ENCODE measurements around the gene ATP6AP1. TPM values are rescaled to one million over a fixed set of nuclear protein-coding genes. Genes with fewer than 3 reads are reported as not detected.

ATP6AP1 gene
- total and polyA plus RNA-seq, 2 of the 13 experiments (the other 11 are each of a cell fraction or from before 2014, with no cell fraction given) = 56.7 to 110 TPM

DNA sequence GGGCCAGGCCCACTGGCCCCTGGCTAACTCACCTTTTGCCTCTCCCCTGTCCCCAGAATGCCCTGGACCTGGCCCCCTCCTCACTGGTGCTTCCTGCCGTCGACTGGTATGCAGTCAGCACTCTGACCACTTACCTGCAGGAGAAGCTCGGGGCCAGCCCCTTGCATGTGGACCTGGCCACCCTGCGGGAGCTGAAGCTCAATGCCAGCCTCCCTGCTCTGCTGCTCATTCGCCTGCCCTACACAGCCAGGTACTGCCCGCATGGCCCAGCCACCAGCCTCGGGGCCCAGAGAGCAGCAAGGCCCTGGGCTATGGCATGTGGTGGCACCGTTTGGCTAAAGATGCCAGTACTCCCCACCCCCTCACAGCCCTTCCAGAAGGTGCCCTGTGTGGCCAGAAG, 3.7 kb downstream of the ATP6AP1 start (continued):
- TF ChIP-seq, protein P1, sequence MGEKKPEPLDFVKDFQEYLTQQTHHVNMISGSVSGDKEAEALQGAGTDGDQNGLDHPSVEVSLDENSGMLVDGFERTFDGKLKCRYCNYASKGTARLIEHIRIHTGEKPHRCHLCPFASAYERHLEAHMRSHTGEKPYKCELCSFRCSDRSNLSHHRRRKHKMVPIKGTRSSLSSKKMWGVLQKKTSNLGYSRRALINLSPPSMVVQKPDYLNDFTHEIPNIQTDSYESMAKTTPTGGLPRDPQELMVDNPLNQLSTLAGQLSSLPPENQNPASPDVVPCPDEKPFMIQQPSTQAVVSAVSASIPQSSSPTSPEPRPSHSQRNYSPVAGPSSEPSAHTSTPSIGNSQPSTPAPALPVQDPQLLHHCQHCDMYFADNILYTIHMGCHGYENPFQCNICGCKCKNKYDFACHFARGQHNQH (CRISPR knock-in tag; IDR thresholded peaks at IDR 0.05) = no peak
- TF ChIP-seq ZNF816 (CRISPR knock-in tag; IDR thresholded peaks at IDR 0.05; ENCODE audit: borderline replicate concordance) (no peak), NR3C1 (CRISPR knock-in tag; IDR thresholded peaks at IDR 0.05) (no peak), ZNF136 (CRISPR knock-in tag; IDR thresholded peaks at IDR 0.05; ENCODE audit: low read depth) (no peak), ZNF598 (CRISPR knock-in tag; IDR thresholded peaks at IDR 0.05; ENCODE audit: borderline replicate concordance) (no peak)
- TF ChIP-seq, protein P2, sequence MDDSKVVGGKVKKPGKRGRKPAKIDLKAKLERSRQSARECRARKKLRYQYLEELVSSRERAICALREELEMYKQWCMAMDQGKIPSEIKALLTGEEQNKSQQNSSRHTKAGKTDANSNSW (CRISPR knock-in tag; IDR thresholded peaks at IDR 0.05; ENCODE audit: borderline replicate concordance) = no peak

DNA sequence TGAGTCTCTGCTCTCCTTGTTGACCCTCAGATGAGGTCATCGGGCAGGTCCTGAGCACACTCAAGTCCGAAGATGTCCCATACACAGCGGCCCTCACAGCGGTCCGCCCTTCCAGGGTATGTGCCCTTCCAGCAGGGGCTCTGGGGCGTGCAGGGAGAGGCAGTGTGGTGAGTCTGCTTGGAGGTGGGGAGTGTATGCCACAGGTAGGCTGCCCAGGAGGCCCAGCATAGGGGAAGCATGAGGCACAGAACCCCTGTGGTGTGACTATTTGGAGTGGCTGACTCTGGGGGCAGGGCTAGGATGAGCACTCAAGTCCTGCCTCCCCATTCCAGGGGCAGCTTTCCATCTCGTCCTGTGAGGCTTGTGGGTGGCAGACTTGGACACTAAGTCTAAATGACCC, 5.1 kb downstream of the ATP6AP1 start:
- no peaks in the 10 kb centered on the region for H3K27me3 ChIP-seq (ENCODE audit: control insufficient read depth in 1 of 2, insufficient read depth in 2 of 2, low read length in 2 of 2)
- no peaks in the 10 kb centered on the region for H3K9me3 ChIP-seq (ENCODE audit: low read length)
- ChIA-PET CTCF (ENCODE audit: low intra/inter-chr PET ratio, low total read pairs) (no interaction called here), POLR2A (no interaction called here)
- H3K9ac ChIP-seq (ENCODE audit: insufficient read depth, low read depth, low read length) = no peak overlapping the region
- peaks cover 26% of the 10 kb centered on the region for H3K4me1 ChIP-seq (ENCODE audit: insufficient read depth, low read length)
- no peak overlapping the region for H3K4me3 ChIP-seq (replicated peaks in 1 of 3; ENCODE audit: insufficient read depth in 1 of 3, low read depth in 2 of 3, low read length in 3 of 3)
- ATAC-seq (no peak), FAIRE-seq (no peak), DNase-seq (ENCODE audit: low spot score) (no peak)
- BruUV-seq (replicated peaks) = no TSS peak
- no peak overlapping the region for H2AFZ ChIP-seq (ENCODE audit: low read length)
- no peak overlapping the region for H3K4me2 ChIP-seq (ENCODE audit: low read depth, low read length)
- no peak overlapping the region for H3K27ac ChIP-seq (ENCODE audit: extremely low read length, insufficient read depth, low read length)
- peaks cover 25% of the 10 kb centered on the region for H3K79me2 ChIP-seq (ENCODE audit: insufficient read depth, low read length)
- TF ChIP-seq TOE1 (CRISPR knock-in tag; IDR thresholded peaks at IDR 0.05) (no peak), TBL1XR1 (IDR thresholded peaks at IDR 0.05; ENCODE audit: borderline replicate concordance, low read length, partially characterized antibody) (no peak)
- H3K36me3 ChIP-seq (replicated peaks in 1 of 2; ENCODE audit: control insufficient read depth in 1 of 2, insufficient read depth in 2 of 2, low read length in 2 of 2) = no peaks in the 10 kb centered on the region; a peak in 3 of 5 replicates
- intact Hi-C loops (cut with micrococcal nuclease; ENCODE audit: unreplicated experiment) = no loop called here
- WGBS (ENCODE audit: low lambda C conversion rate) = 100% methylated on average over 1 of the region's 7 CpGs
- no peaks in the 10 kb centered on the region for H4K20me1 ChIP-seq (ENCODE audit: insufficient read depth, low read length)
- in situ Hi-C loops (cut with HindIII; ENCODE audit: extremely low pct_ligation_motif_present, low pct_unique_long_range_greater_than_20kb) = no loop called here
